Muscle layer of colon (tissue), 2 donors: ENCODE measurements around the gene LNPK.
A peak's percentile ranks its signal among the peaks of the same experiment; 100 is the strongest.

Experiments used
- H3K27ac ChIP-seq: one replicate; pipeline ENCODE4 v1.7.0; 2013; ENCODE audit warnings: low read depth, mild to moderate bottlenecking, low read length, moderate library complexity
- H3K27me3 ChIP-seq, 2 donors: one replicate each; pipeline ENCODE4 v1.7.0; 2013; ENCODE audit warnings: low read length in 2 of 2, mild to moderate bottlenecking in 2 of 2; ENCODE audit not compliant: insufficient read depth in 2 of 2, control insufficient read depth in 1 of 2
- H3K36me3 ChIP-seq: one replicate; pipeline ENCODE4 v1.7.0; 2013; ENCODE audit warnings: mild to moderate bottlenecking, low read length; ENCODE audit not compliant: insufficient read depth
- H3K4me1 ChIP-seq: one replicate; pipeline ENCODE4 v1.7.0; 2013; ENCODE audit warnings: mild to moderate bottlenecking, low read length; ENCODE audit not compliant: insufficient read depth
- H3K4me3 ChIP-seq, 2 donors: one replicate each; pipeline ENCODE4 v1.7.0; 2013; ENCODE audit warnings: low read length in 2 of 2, low read depth in 1 of 2, mild to moderate bottlenecking in 1 of 2, moderate library complexity in 1 of 2
- H3K9ac ChIP-seq: one replicate; pipeline ENCODE4 v1.7.0; 2013; ENCODE audit warnings: low read length
- H3K9me3 ChIP-seq: one replicate; pipeline ENCODE4 v1.7.0; 2013; ENCODE audit warnings: mild to moderate bottlenecking, low read length
- donor health status: abdominal sarcoma.
- donor health status: Adenocarcinoma of cecum.

LNPK gene, protein sequence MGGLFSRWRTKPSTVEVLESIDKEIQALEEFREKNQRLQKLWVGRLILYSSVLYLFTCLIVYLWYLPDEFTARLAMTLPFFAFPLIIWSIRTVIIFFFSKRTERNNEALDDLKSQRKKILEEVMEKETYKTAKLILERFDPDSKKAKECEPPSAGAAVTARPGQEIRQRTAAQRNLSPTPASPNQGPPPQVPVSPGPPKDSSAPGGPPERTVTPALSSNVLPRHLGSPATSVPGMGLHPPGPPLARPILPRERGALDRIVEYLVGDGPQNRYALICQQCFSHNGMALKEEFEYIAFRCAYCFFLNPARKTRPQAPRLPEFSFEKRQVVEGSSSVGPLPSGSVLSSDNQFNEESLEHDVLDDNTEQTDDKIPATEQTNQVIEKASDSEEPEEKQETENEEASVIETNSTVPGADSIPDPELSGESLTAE

DNA sequence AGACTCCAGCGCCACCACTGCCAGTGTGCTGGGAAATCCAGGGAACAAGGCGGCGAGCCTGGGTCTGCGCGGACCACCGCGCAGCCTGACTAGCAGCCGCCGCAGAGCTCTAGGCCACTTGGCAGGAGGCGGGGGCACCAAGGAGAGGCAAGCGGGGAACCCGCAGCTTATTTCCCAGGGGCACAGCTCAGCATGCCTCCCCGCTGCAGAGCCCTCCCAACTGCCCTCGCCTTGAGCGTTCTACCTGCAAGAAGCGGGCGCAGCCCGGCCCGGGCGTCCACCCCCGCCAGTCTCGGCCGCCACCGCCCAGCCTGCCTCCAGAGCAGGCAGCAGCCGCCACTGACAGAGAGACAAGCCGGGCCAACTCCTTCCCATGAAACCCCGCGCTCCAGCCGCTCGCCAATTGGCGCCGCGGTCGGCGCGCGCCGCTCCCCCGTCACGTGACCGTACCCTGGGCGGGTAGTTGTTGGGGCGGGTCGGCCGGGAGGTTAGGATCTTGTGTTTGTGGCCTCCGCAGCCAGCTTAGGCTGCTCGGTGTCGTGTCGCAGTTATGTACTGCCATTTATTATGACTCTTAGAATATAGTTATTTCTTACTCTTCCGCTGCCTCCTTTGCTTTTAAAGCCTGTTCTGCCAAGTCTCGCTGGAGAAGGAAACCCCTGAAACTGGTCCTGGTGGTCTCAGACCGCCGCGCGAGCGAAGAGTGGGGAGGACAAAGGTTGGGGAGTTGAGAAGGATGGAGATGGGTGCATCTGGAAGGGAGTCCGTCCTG is at the start of gene LNPK:
Gene LNPK (minus strand): TSS at position 352 of the 772 bp plus-strand sequence. CDS start 6,683 bp downstream, outside the sequence.
- peak within 1 kb of the TSS; percentile 84 for H3K9ac ChIP-seq
- H3K36me3 ChIP-seq: no peaks in the 10 kb centered on the region
- no peaks in the 10 kb centered on the region for H3K27me3 ChIP-seq

DNA sequence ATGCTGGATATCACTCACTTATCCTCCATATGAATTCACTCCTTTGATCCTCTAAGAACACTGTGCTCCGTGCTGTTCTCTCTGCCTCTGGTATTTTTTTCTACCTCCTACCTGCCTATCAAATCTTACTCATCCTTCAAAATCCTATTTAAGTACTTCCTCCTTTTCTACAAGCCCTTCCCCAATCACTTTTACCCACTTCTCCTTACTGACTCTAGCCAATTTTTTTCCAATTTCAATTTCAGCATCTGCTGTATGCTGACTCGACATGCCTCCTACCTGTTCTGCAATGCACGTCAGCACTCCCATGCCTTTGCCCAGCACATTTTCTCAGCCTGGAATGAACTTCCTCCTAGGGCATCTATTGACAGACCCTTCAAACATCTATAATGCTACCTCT is 37.3 kb upstream of the LNPK start:
- no peaks in the 10 kb centered on the region for H3K9me3 ChIP-seq
- no peak overlapping the region for H3K27ac ChIP-seq
- no peak overlapping the region for H3K4me3 ChIP-seq
- H3K36me3 ChIP-seq: no peaks in the 10 kb centered on the region
- H3K4me1 ChIP-seq: no peaks in the 10 kb centered on the region
- no peak overlapping the region for H3K9ac ChIP-seq
- H3K27me3 ChIP-seq: peaks cover 0 to 5% of the 10 kb centered on the region in 2 donors

More for the DNA sequence above, at the start of gene LNPK:
- Histone ChIP-seq H3K4me1 (no peaks in the 10 kb centered on the region), H3K27ac (peak within 1 kb of the TSS; percentile 70), H3K4me3 (peak within 1 kb of the TSS; percentile 39 to 92), H3K9me3 (no peaks in the 10 kb centered on the region)

DNA sequence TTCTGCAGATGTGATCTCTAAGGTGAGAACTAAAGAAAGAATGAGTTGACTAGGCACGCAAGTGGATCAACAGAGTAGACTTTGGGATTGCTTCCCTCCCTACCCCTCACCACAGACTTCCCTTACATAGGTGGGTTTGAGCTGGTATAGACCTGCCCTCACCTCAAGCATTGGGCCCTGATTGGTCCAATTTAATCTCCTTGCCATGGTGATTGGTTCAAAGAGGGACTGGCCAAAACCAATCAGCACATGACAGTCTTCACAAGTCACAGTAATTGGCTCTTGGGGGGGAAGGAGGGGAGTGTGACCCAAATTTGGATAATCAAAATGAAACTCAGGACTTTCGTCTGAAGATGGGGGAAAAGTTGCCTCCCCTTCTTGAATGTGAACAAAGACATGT is 36.6 kb upstream of the LNPK start:
- Histone ChIP-seq H3K9ac (no peak overlapping the region), H3K9me3 (no peaks in the 10 kb centered on the region), H3K27me3 (peaks cover 0 to 5% of the 10 kb centered on the region in 2 donors), H3K4me3 (no peak overlapping the region), H3K4me1 (no peaks in the 10 kb centered on the region), H3K36me3 (no peaks in the 10 kb centered on the region), H3K27ac (no peak overlapping the region)

DNA sequence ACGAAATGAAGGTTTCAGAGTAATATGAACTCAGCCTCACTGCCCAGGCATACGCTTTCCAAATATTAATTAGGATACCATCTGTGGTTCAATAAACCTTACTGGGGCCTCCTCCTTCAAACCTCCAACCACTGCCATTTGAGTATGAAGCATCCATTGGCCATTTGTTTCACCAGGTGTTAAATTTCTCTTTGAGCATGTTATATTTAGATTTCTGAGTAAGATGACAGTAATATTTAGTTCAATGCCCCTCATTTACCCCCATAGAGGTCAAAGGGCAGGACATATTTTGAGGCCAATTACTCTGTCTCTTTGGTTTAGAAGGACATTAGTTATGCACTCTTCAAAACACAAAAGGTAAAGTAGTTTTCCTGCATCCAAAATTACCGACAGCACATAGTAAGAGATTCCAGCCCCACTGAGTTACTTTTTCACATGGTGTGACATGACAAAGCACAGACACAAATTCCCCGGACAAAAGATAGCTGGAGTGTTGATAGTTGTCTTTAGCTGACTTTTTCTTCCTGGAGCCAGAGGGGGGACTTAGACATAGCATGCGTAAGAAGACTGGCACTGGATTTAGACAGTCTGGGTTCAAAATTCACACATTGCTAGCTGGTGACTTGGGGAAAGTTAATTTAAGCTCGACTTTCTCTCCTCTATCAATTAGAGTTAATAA is 33.1 kb upstream of the LNPK start:
- Histone ChIP-seq H3K4me3 (no peak overlapping the region), H3K9ac (no peak overlapping the region), H3K27me3 (peaks cover 0 to 5% of the 10 kb centered on the region in 2 donors), H3K9me3 (no peaks in the 10 kb centered on the region), H3K27ac (no peak overlapping the region), H3K36me3 (no peaks in the 10 kb centered on the region), H3K4me1 (no peaks in the 10 kb centered on the region)

DNA sequence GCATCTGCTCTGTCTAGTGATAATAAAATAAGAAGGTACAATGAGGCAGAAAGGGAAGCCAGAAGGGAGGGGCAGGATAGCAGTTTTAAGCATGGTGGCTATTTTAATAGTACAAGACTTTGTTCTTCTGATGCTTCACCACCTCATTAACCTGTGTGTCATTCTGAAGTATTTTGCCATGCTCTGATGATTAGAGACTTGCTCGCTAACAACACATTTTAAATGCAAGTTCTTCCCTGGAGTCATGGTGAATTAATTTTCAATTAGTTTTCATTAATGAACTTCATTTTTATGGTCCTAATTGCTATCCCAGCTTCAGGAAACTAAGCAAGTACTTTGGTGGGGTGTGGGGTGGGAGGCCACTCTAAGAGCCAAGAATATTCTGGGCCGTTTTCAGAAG is 25.7 kb upstream of the LNPK start:
- no peaks in the 10 kb centered on the region for H3K27me3 ChIP-seq
- H3K4me3 ChIP-seq: no peak overlapping the region
- no peaks in the 10 kb centered on the region for H3K4me1 ChIP-seq
- no peak overlapping the region for H3K27ac ChIP-seq
- H3K36me3 ChIP-seq: no peaks in the 10 kb centered on the region
- H3K9me3 ChIP-seq: no peaks in the 10 kb centered on the region
- H3K9ac ChIP-seq: no peak overlapping the region

DNA sequence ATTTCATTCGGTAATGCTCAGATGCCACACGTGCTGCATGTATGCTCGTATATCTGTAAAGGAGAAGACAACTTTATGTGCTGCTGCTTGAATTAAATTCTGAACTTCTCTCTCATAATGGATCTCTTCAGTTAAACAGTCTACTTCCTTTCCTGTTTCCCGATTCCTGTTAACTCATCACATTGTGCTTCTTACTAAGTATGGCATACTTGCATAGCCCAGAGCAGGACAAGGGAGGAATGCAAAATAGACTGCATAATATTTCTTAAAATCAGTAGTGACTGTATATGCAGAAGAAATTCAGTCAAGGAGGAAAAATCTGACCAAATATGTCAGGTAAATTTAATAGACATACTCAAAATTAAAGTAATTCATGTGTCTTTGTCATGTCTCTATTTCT is 23.9 kb upstream of the LNPK start:
- Histone ChIP-seq H3K9ac (no peak overlapping the region), H3K4me1 (no peaks in the 10 kb centered on the region), H3K27ac (no peak overlapping the region), H3K9me3 (no peaks in the 10 kb centered on the region), H3K4me3 (no peak overlapping the region), H3K36me3 (no peaks in the 10 kb centered on the region), H3K27me3 (no peaks in the 10 kb centered on the region)

DNA sequence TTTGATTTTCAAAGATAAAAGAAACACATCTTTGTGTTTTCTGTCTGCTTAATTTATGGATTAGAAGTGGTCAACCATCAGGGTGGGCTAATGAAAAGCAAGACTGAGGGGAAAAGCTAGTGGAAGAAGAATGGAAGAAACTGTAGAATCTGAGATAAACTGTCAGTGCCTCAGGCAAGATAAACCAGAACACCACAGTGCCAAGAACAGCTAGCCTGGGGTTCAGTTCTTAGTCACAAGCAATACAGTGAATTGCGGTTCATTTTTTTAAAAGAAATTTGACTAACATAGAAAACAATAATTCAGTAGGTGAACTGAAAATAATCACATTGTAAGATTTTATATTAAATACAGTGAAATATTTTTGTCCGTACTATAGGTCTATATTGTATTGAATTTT is 22.0 kb upstream of the LNPK start:
- Histone ChIP-seq H3K9ac (no peak overlapping the region), H3K27ac (no peak overlapping the region), H3K4me1 (no peaks in the 10 kb centered on the region), H3K4me3 (no peak overlapping the region), H3K27me3 (no peaks in the 10 kb centered on the region), H3K36me3 (no peaks in the 10 kb centered on the region), H3K9me3 (no peaks in the 10 kb centered on the region)

DNA sequence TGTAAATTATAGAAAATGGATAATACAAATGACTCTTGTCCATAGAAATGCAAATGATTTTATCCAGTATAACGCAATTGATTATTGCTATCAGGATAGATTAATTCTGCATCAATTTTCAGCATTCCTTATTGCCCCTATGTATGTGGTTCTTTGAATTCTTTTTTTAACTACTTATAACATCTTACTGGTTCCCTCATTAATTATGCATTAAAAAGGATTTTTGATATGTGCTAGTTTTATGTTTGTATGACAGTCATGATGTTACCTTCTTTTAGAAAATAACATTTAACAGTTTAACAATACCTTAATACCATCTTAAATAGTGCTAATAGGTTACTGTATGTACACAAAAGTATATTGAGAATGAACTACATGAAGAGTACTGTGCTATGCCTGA is 20.0 kb upstream of the LNPK start:
- H3K9ac ChIP-seq: no peak overlapping the region
- no peak overlapping the region for H3K4me3 ChIP-seq
- H3K27me3 ChIP-seq: no peaks in the 10 kb centered on the region
- no peak overlapping the region for H3K27ac ChIP-seq
- H3K4me1 ChIP-seq: no peaks in the 10 kb centered on the region
- H3K9me3 ChIP-seq: no peaks in the 10 kb centered on the region
- no peaks in the 10 kb centered on the region for H3K36me3 ChIP-seq

DNA sequence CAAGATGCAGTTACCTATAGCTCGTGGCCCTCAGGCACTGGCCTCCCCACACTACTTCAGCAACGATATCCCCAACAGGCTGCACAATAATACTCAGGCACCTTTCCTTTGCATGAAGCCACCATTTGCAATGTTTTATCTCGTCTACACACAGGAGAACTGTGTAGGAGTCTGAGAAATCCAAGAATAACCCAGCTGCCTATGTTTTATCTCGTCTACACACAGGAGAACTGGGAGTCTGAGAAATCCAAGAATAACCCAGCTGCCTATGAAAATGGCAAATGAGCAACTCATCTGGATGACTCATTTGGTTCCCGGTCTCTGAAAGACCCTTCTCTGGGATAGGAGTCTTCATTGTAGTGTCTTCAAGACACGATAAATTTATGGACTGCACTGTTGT is 18.3 kb upstream of the LNPK start:
- Histone ChIP-seq H3K4me3 (no peak overlapping the region), H3K27me3 (no peaks in the 10 kb centered on the region), H3K36me3 (no peaks in the 10 kb centered on the region), H3K9ac (no peak overlapping the region), H3K27ac (no peak overlapping the region), H3K4me1 (no peaks in the 10 kb centered on the region), H3K9me3 (no peaks in the 10 kb centered on the region)

DNA sequence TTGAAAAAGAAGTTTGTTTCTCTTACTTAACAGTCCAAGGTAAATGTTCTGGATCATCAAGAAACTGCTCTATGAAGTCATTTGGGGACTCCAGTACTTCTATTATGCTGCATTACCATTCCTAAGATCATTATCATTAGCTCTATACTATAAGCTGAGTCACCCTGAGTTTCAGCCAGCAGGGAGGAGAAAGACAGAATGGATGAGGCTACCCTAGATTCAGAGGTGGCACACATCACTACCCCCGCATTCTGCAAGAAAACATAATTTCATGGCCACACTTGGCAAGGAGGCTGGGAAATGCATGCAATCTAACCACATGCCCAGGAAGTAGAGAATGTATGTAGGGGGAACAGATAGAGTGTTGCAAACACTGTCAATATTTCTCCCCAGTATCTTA is 16.6 kb upstream of the LNPK start:
- no peaks in the 10 kb centered on the region for H3K4me1 ChIP-seq

DNA sequence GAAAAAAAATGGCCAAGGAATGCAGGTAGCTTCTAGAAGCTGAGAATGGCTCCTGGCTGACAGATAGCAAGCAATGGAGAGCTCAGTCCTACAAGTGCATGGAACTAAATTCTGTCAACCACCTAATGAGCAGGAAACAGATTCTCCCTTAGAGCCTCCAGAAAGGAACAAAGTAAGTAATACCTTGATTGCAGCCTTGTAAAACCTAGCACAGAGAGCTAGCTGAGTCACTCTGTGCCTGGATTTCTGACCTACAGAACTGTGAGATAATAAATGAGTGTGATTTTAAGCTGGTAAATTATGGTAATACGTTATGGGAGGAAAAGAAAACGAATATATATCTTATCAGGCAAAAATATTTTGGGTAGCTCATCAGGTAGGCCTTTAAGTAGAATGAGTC is 7.4 kb upstream of the LNPK start:
- Histone ChIP-seq H3K4me1 (no peaks in the 10 kb centered on the region), H3K36me3 (no peaks in the 10 kb centered on the region), H3K9me3 (no peaks in the 10 kb centered on the region), H3K4me3 (no peak overlapping the region), H3K9ac (no peak overlapping the region), H3K27me3 (no peaks in the 10 kb centered on the region), H3K27ac (no peak overlapping the region)

More for the DNA sequence above, 16.6 kb upstream of the LNPK start:
- H3K9ac ChIP-seq: no peak overlapping the region
- H3K4me3 ChIP-seq: no peak overlapping the region
- H3K27me3 ChIP-seq: no peaks in the 10 kb centered on the region
- H3K36me3 ChIP-seq: no peaks in the 10 kb centered on the region
- H3K27ac ChIP-seq: no peak overlapping the region
- no peaks in the 10 kb centered on the region for H3K9me3 ChIP-seq
